ENCODE data around the gene OTULINL. TPM values are rescaled to one million over a fixed set of nuclear protein-coding genes. Genes with fewer than 3 reads are reported as not detected.

Gene OTULINL
- polyA plus RNA-seq, 1 experiment, result 2.6 TPM

GRCh38 chr5:14597080-14597479 lies 15.5 kb downstream of the OTULINL start:
- H3K36me3 ChIP-seq (ENCODE audit: control insufficient read depth, insufficient read depth, low read length), result no peaks in the 10 kb centered on the region
- no peaks in the 10 kb centered on the region; the same call in 1 of the 2 replicates for H3K27me3 ChIP-seq (ENCODE audit: control insufficient read depth, insufficient read depth, low read length)
- ChIA-PET POLR2A (no interaction called here), CTCF (no interaction called here)
- no peak overlapping the region for H3K4me3 ChIP-seq (ENCODE audit: low read depth, low read length)
- no peak for DNase-seq (ENCODE audit: low read depth)
- TF ChIP-seq, protein P1, sequence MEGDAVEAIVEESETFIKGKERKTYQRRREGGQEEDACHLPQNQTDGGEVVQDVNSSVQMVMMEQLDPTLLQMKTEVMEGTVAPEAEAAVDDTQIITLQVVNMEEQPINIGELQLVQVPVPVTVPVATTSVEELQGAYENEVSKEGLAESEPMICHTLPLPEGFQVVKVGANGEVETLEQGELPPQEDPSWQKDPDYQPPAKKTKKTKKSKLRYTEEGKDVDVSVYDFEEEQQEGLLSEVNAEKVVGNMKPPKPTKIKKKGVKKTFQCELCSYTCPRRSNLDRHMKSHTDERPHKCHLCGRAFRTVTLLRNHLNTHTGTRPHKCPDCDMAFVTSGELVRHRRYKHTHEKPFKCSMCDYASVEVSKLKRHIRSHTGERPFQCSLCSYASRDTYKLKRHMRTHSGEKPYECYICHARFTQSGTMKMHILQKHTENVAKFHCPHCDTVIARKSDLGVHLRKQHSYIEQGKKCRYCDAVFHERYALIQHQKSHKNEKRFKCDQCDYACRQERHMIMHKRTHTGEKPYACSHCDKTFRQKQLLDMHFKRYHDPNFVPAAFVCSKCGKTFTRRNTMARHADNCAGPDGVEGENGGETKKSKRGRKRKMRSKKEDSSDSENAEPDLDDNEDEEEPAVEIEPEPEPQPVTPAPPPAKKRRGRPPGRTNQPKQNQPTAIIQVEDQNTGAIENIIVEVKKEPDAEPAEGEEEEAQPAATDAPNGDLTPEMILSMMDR (IDR thresholded peaks at IDR 0.05; ENCODE audit: insufficient read depth, low read depth, low read length), result no peak

- no peaks in the 10 kb centered on the region; the same call in 1 of the 2 replicates for H3K27me3 ChIP-seq (ENCODE audit: control insufficient read depth, insufficient read depth, low read length)
- H3K36me3 ChIP-seq (ENCODE audit: control insufficient read depth, insufficient read depth, low read length), result no peaks in the 10 kb centered on the region
- no peak for DNase-seq (ENCODE audit: low read depth)
- CTCF ChIA-PET, result no interaction called here
- TF ChIP-seq, protein P1 (IDR thresholded peaks at IDR 0.05; ENCODE audit: insufficient read depth, low read depth, low read length), result no peak
- POLR2A ChIA-PET, result no interaction called here
- no peak overlapping the region for H3K4me3 ChIP-seq (ENCODE audit: low read depth, low read length)
Observed at GRCh38 chr5:14598225-14598624, 16.6 kb downstream of the OTULINL start.

DNA sequence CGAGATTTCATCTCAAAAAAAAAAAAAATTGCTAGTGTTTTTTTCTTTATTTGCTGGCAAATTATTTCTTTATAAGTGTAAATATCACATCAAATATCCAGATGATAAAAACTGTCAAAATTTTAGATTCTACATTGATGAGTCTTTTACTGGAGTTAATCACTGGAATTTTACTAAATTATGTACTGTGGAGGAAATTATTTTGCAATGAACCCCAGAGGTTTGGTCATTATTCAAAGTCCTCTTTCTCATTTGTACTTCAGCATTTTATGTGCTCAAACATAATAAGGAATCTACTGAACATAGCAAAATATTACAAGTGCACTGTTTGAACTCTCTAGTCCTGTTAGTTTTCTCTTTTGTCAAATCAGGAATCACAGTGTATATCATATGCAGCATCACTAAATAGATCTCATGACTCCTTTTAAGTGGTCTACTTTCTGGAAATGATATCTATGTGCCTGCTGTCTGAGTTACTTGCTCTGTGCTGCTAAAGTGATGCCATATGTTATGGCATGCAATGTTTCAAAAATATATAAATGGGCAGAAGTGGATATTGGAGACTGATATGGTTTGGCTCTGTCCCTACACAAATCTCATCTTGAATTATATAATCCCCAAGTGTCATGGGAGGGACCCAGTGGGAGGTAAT lies 18.0 kb downstream of the OTULINL start:
- CTCF ChIA-PET, result no interaction called here
- H3K36me3 ChIP-seq (ENCODE audit: control insufficient read depth, insufficient read depth, low read length), result no peaks in the 10 kb centered on the region
- no peak for DNase-seq (ENCODE audit: low read depth)
- no peak overlapping the region for H3K4me3 ChIP-seq (ENCODE audit: low read depth, low read length)
- TF ChIP-seq, protein P1 (IDR thresholded peaks at IDR 0.05; ENCODE audit: insufficient read depth, low read depth, low read length), result no peak
- no peaks in the 10 kb centered on the region; the same call in 1 of the 2 replicates for H3K27me3 ChIP-seq (ENCODE audit: control insufficient read depth, insufficient read depth, low read length)
- POLR2A ChIA-PET, result no interaction called here

DNA sequence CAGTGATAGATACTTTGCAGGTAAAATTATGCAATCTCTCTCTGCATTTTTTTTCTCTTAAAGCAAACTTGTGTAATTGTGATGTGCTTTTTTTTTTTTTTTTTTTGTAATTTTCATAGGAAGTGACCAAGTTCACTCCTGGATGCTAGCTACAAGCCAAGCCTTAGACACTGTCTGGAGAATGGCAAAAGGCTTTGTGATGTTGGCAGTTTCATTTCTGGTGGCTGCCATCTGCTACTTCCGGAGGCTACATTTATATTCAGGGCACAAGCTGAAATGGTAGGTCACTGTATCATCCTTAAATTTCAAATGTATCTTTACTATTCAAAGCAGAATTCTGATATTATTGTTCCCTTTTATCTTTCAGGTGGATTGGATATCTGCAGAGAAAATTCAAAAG lies 19.3 kb downstream of the OTULINL start:
- Histone ChIP-seq H3K36me3 (ENCODE audit: control insufficient read depth, insufficient read depth, low read length) (no peaks in the 10 kb centered on the region), H3K4me3 (ENCODE audit: low read depth, low read length) (no peak overlapping the region), H3K27me3 (ENCODE audit: control insufficient read depth, insufficient read depth, low read length) (no peaks in the 10 kb centered on the region; the same call in 1 of the 2 replicates)
- ChIA-PET POLR2A (no interaction called here), CTCF (interaction anchor here (1.1 kb wide), 1 partner anchor 10 kb away, joined by 3 read pairs; no protein-coding TSS in a partner anchor)
- DNase-seq (ENCODE audit: low read depth), result no peak
- TF ChIP-seq, protein P1 (IDR thresholded peaks at IDR 0.05; ENCODE audit: insufficient read depth, low read depth, low read length), result no peak

DNA sequence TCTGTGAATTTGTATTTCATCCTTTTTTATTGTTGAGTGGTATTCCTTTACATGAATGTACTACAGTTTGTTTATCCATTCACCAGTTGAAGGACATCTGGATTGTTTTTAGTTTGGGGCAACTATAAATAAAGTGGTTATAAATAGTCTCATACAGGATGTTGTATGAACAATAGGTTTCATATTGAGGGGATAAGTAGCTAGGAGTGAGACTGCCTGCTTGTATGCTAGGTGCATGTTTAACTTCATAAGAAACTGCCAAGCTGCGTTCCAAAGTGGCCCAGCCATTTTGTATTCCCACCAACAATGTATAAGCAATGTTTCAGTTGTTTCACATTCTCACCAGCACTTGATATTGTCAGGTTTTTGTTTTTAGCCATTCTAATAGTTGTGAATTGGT lies 21.5 kb downstream of the OTULINL start:
- CTCF ChIA-PET, result interaction anchor here (1.2 kb wide), 1 partner anchor 21 kb away, joined by 3 read pairs; no protein-coding TSS in a partner anchor
- no peaks in the 10 kb centered on the region for H3K36me3 ChIP-seq (ENCODE audit: control insufficient read depth, insufficient read depth, low read length)
- H3K27me3 ChIP-seq (ENCODE audit: control insufficient read depth, insufficient read depth, low read length), result no peaks in the 10 kb centered on the region
- no peak overlapping the region for H3K4me3 ChIP-seq (ENCODE audit: low read depth, low read length)
- POLR2A ChIA-PET, result no interaction called here
- TF ChIP-seq, protein P1 (IDR thresholded peaks at IDR 0.05; ENCODE audit: insufficient read depth, low read depth, low read length), result no peak
- no peak for DNase-seq (ENCODE audit: low read depth)

Measured in BJ (cell line).